ENCODE measurements around the gene PITRM1.

GRCh38 chr10:3109196-3109595 is 63.4 kb downstream of the PITRM1 start:
- TF ChIP-seq CTCF (conservative IDR thresholded peaks at IDR 0.05; ENCODE audit: low read length) (no peak), EZH2phosphoT487 (IDR thresholded peaks at IDR 0.05; ENCODE audit: borderline replicate concordance, low read depth, low read length) (no peak)
